Measurements from ENCODE around the gene MIB2.

DNA sequence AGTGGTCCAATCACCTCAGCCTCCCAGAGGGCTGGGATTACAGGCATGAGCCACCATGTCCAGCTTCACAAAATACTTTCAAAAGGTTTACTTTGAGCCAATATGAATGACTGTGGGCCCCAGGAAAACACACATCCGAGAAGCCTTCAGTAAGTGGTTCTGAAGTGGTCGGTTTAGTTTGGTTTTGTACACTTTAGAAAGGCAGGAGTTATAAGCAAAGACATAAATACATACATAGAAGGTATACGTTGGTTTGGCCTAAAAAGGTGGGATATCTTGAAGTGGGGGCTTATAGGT lies 3.2 kb upstream of the MIB2 start:
- TF ChIP-seq, protein P1, sequence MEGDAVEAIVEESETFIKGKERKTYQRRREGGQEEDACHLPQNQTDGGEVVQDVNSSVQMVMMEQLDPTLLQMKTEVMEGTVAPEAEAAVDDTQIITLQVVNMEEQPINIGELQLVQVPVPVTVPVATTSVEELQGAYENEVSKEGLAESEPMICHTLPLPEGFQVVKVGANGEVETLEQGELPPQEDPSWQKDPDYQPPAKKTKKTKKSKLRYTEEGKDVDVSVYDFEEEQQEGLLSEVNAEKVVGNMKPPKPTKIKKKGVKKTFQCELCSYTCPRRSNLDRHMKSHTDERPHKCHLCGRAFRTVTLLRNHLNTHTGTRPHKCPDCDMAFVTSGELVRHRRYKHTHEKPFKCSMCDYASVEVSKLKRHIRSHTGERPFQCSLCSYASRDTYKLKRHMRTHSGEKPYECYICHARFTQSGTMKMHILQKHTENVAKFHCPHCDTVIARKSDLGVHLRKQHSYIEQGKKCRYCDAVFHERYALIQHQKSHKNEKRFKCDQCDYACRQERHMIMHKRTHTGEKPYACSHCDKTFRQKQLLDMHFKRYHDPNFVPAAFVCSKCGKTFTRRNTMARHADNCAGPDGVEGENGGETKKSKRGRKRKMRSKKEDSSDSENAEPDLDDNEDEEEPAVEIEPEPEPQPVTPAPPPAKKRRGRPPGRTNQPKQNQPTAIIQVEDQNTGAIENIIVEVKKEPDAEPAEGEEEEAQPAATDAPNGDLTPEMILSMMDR (IDR thresholded peaks at IDR 0.05; ENCODE audit: poor library complexity), result no peak
- TF ChIP-seq EZH2 (IDR thresholded peaks at IDR 0.05; ENCODE audit: borderline replicate concordance), result no peak

Data from hepatocyte (in vitro differentiated cells).